Upper lobe of left lung (tissue), 6 donors: ENCODE results near the gene POPDC2. TPM values are rescaled to one million over a fixed set of nuclear protein-coding genes. Genes with fewer than 3 reads are reported as not detected.

ENCODE experiments used
- ATAC-seq, 2 donors: fragments of 200-7000 bp; cut with Tn5 transposase; one replicate each; pipeline ENCODE4 v1.9.1; 2022; ENCODE audit warnings: mild to moderate bottlenecking in 2 of 2, moderate library complexity in 2 of 2; ENCODE audit not compliant: low FRiP score in 2 of 2
- DNase-seq, 2 donors: peaks; one replicate each; pipeline ENCODE4 v3.0.0-alpha.2; 2019 to 2020
- H3K27ac ChIP-seq, 4 donors: fragments of 200-600 bp; sonication (generic); one replicate each; pipeline ENCODE4 v1.5.1; 2016 to 2019
- H3K27me3 ChIP-seq, 4 donors: fragments of 200-600 bp; sonication (generic); one replicate each; pipeline ENCODE4 v1.5.1; 2017 to 2019
- H3K36me3 ChIP-seq, 4 donors: fragments of 200-600 bp; sonication (generic); one replicate each; pipeline ENCODE4 v1.5.1; 2016 to 2019
- H3K4me1 ChIP-seq, 4 donors: fragments of 200-600 bp; sonication (generic); one replicate each; pipeline ENCODE4 v1.5.1; 2018 to 2019
- H3K4me3 ChIP-seq, 4 donors: fragments of 200-600 bp; sonication (generic); one replicate each; pipeline ENCODE4 v1.5.1; 2017 to 2019; ENCODE audit warnings: mild to moderate bottlenecking in 2 of 4, moderate library complexity in 1 of 4
- H3K9me3 ChIP-seq, 4 donors: fragments of 200-600 bp; sonication (generic); one replicate each; pipeline ENCODE4 v1.5.1; 2018 to 2019
- CTCF ChIP-seq, 6 experiments: fragments of 450-650 bp in 4 of 6; fragments of 200-600 bp in 2 of 6; sonication (generic) in 2 of 6; IDR thresholded peaks; one replicate each; pipeline ENCODE4 v1.5.1; 2016 to 2019; ENCODE audit warnings: antibody characterized with exemption in 6 of 6
- EP300 ChIP-seq, 4 donors: sonication (generic); formaldehyde crosslinking; IDR thresholded peaks; one replicate each; pipeline ENCODE4 v1.5.1; 2017; ENCODE audit warnings: antibody characterized with exemption in 4 of 4, control low read depth in 2 of 4
- POLR2A ChIP-seq, 4 donors: fragments of 450-650 bp; IDR thresholded peaks; one replicate each; pipeline ENCODE4 v1.5.1; 2016 to 2017; ENCODE audit warnings: antibody characterized with exemption in 4 of 4, mild to moderate bottlenecking in 2 of 4
- POLR2AphosphoS5 ChIP-seq, 2 donors: sonication (generic); formaldehyde crosslinking; IDR thresholded peaks; one replicate each; pipeline ENCODE4 v1.5.1; 2017; ENCODE audit warnings: antibody characterized with exemption in 2 of 2
- WGBS, 2 donors: methylation state at CpG; one replicate each; pipeline ENCODE4 v1.1.5; 2017 to 2018; 5-methylcytosine and 5-hydroxymethylcytosine counted together
- total RNA-seq, 6 donors: library from RNA; depleted of rRNA in 4 of 6; stranded (reverse); fragments of >200 nt in 4 of 6; gene quantifications; one replicate each; pipeline versions ENCODE4 v1.1.0 to v1.2.1, GENCODE V29; 2016 to 2021
- donor health status: DM: no; HTN: no; CAD: no; lungs with moderate emphysema.
- donor health status: DM: no; HTN: yes; CAD: no; lungs with severe emphysema.

Gene POPDC2
- total RNA-seq, 6 donors from 2014 or later: 2.0 to 5.2 (median 2.2) TPM

GRCh38 chr3:119630128-119630879 lies 30.1 kb downstream of the POPDC2 start:
- H3K27me3 ChIP-seq: no peaks in the 10 kb centered on the region
- H3K27ac ChIP-seq: peak overlapping the region; percentile 27 to 75 (median 56)
- ATAC-seq (peak in 1 of 2 donors; percentile 76), DNase-seq (no peak)
- 68 to 76% methylated on average over 7 to 8 of the region's 8 CpGs for WGBS, 2 donors
- TF ChIP-seq POLR2A (IDR thresholded peaks at IDR 0.05): no peak
- no peak for TF ChIP-seq POLR2AphosphoS5 (IDR thresholded peaks at IDR 0.05)
- no peak for TF ChIP-seq CTCF (IDR thresholded peaks at IDR 0.05)
- no peaks in the 10 kb centered on the region for H3K9me3 ChIP-seq
- peaks cover 26 to 34% (median 28%) of the 10 kb centered on the region in 4 donors for H3K4me1 ChIP-seq
- H3K36me3 ChIP-seq: no peaks in the 10 kb centered on the region
- H3K4me3 ChIP-seq: no peak overlapping the region

GRCh38 chr3:119628816-119629445 lies 31.5 kb downstream of the POPDC2 start:
- H3K4me3 ChIP-seq: no peak overlapping the region
- DNase-seq: no peak
- TF ChIP-seq POLR2A (IDR thresholded peaks at IDR 0.05) (peak in 1 of 4 donors; percentile 25), EP300 (IDR thresholded peaks at IDR 0.05) (peak in 1 of 4 donors; percentile 21), POLR2AphosphoS5 (IDR thresholded peaks at IDR 0.05) (peak in 1 of 2 donors; percentile 34), CTCF (IDR thresholded peaks at IDR 0.05) (no peak)
- H3K36me3 ChIP-seq: no peaks in the 10 kb centered on the region
- 53 to 77% methylated on average over 1 of the region's 1 CpG for WGBS, 2 donors
- peak in 1 of 2 donors; percentile 54 for ATAC-seq
- H3K4me1 ChIP-seq: peaks cover 26 to 34% (median 28%) of the 10 kb centered on the region in 4 donors
- H3K27ac ChIP-seq: peak overlapping the region in 3 of 4 donors; percentile 21 to 52 (median 28)
- H3K9me3 ChIP-seq: no peaks in the 10 kb centered on the region
- H3K27me3 ChIP-seq: no peaks in the 10 kb centered on the region

- ATAC-seq: no peak
- no peak for DNase-seq
Observed at GRCh38 chr3:119628390-119628789, 32.0 kb downstream of the POPDC2 start.

GRCh38 chr3:119627461-119627860 lies 32.9 kb downstream of the POPDC2 start:
- no peaks in the 10 kb centered on the region for H3K27me3 ChIP-seq
- peak; percentile 53 to 58 for DNase-seq
- no peak for TF ChIP-seq CTCF (IDR thresholded peaks at IDR 0.05)
- TF ChIP-seq POLR2A (IDR thresholded peaks at IDR 0.05): no peak
- no peak for TF ChIP-seq EP300 (IDR thresholded peaks at IDR 0.05)
- no peak for TF ChIP-seq POLR2AphosphoS5 (IDR thresholded peaks at IDR 0.05)
- peak in 1 of 2 donors; percentile 54 for ATAC-seq
- H3K36me3 ChIP-seq: no peaks in the 10 kb centered on the region
- no peak overlapping the region for H3K4me3 ChIP-seq
- H3K9me3 ChIP-seq: no peaks in the 10 kb centered on the region
- peak overlapping the region; percentile 16 to 52 (median 31) for H3K27ac ChIP-seq
- 48% methylated on average over 8 of the region's 8 CpGs for WGBS, 2 donors
- H3K4me1 ChIP-seq: peaks cover 26 to 34% (median 28%) of the 10 kb centered on the region in 4 donors

More at GRCh38 chr3:119628390-119628789, 32.0 kb downstream of the POPDC2 start:
- peaks cover 26 to 34% (median 28%) of the 10 kb centered on the region in 4 donors for H3K4me1 ChIP-seq
- no peaks in the 10 kb centered on the region for H3K9me3 ChIP-seq
- peak overlapping the region in 2 of 4 donors; percentile 21 to 52 for H3K27ac ChIP-seq
- H3K27me3 ChIP-seq: no peaks in the 10 kb centered on the region
- no peak for TF ChIP-seq POLR2A (IDR thresholded peaks at IDR 0.05)
- TF ChIP-seq EP300 (IDR thresholded peaks at IDR 0.05): no peak
- TF ChIP-seq POLR2AphosphoS5 (IDR thresholded peaks at IDR 0.05): no peak
- TF ChIP-seq CTCF (IDR thresholded peaks at IDR 0.05): no peak
- H3K4me3 ChIP-seq: no peak overlapping the region
- H3K36me3 ChIP-seq: no peaks in the 10 kb centered on the region
- WGBS, 2 donors: 66 to 72% methylated on average over 4 of the region's 4 CpGs
